NB4 (cell line): ENCODE data around the gene TLR4.

Source experiments
- MYC ChIP-seq: IDR thresholded peaks from 2 replicates; pipeline ENCODE4 v1.6.1; 2011; ENCODE audit warnings: low read depth, low read length
- POLR2A ChIP-seq: IDR thresholded peaks from 2 replicates; pipeline ENCODE4 v1.6.1; 2011; ENCODE audit warnings: mild to moderate bottlenecking; ENCODE audit not compliant: insufficient read length; ENCODE audit errors: extremely low read depth
- TF ChIP-seq, protein P1 (sequence below): IDR thresholded peaks from one replicate; pipeline ENCODE4 v1.5.1; 2012; ENCODE audit warnings: low read depth, low read length
- TF ChIP-seq, protein P2 (sequence below): IDR thresholded peaks from 2 replicates; pipeline ENCODE4 v1.6.1; 2011; ENCODE audit warnings: low read depth, low read length

- TF ChIP-seq, protein P1, sequence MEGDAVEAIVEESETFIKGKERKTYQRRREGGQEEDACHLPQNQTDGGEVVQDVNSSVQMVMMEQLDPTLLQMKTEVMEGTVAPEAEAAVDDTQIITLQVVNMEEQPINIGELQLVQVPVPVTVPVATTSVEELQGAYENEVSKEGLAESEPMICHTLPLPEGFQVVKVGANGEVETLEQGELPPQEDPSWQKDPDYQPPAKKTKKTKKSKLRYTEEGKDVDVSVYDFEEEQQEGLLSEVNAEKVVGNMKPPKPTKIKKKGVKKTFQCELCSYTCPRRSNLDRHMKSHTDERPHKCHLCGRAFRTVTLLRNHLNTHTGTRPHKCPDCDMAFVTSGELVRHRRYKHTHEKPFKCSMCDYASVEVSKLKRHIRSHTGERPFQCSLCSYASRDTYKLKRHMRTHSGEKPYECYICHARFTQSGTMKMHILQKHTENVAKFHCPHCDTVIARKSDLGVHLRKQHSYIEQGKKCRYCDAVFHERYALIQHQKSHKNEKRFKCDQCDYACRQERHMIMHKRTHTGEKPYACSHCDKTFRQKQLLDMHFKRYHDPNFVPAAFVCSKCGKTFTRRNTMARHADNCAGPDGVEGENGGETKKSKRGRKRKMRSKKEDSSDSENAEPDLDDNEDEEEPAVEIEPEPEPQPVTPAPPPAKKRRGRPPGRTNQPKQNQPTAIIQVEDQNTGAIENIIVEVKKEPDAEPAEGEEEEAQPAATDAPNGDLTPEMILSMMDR, result no peak
- TF ChIP-seq, protein P2, sequence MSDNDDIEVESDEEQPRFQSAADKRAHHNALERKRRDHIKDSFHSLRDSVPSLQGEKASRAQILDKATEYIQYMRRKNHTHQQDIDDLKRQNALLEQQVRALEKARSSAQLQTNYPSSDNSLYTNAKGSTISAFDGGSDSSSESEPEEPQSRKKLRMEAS, result no peak
- TF ChIP-seq POLR2A, result no peak
- no peak for TF ChIP-seq MYC
Observed at GRCh38 chr9:117677572-117677971, 26.6 kb upstream of the TLR4 start.
